ENCODE measurements around the gene NTRK2.

GRCh38 chr9:84788803-84789462 lies 119.4 kb downstream of the NTRK2 start:
- TF ChIP-seq CTCF (conservative IDR thresholded peaks at IDR 0.05) (no peak), EZH2 (IDR thresholded peaks at IDR 0.05; ENCODE audit: low read depth) (no peak)
